Measurements from ENCODE around the gene ARHGEF40. TPM values are rescaled to one million over a fixed set of nuclear protein-coding genes. Genes with fewer than 3 reads are reported as not detected.
"Not testable (repeated sequence)": the region's sequence is repeated elsewhere in the genome, so short reads cannot be mapped to it uniquely, and the experiment has no call there.

The ARHGEF40 gene
- polyA plus RNA-seq, 4 donors, result 71.5 to 85.4 (median 78.9) TPM

DNA sequence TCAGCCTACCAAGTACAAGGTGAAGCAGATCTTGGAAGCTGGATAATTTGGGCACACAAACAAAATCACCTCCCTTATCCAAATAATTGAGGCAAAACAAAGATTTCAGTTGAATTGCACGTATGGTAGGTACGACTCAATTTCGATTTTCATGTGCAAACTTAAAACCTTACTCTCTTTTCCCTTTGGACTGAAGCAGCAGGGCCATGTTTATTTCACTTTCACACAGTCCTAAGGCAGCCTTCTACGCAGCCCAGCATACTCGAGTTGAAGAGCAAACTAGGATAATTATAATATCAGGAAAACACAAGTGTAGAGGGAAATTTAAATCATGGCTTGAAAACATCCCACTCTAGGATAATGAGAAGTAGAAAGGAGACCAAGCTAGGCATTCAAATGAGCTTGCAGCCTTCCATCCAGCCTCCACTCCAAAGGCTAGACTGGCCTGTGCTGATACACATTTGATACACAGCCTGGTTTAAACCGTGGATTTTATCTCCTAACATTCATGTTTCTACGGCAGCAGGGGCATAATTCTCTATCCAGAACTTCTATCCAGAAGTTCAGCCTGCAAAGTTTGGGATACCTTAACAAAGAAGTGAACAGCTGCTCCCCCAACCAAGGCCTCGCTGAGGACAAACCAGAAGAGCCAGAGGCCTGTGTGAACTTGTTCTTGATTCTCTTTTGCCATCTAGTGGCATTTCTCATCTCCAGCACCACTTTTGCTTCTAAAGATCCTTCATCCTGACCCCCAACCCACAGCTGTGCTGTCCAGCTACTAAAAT lies 30.3 kb upstream of the ARHGEF40 start:
- DNase-seq (ENCODE audit: low read depth in 4 of 4, low spot score in 3 of 4), result peak in 3 of 4 donors; percentile 55 to 66 (median 65)

- no peak for DNase-seq (ENCODE audit: low read depth in 4 of 4, low spot score in 3 of 4)
These were observed 29.7 kb upstream of the ARHGEF40 start for GRCh38 chr14:21040370-21040925.

DNA sequence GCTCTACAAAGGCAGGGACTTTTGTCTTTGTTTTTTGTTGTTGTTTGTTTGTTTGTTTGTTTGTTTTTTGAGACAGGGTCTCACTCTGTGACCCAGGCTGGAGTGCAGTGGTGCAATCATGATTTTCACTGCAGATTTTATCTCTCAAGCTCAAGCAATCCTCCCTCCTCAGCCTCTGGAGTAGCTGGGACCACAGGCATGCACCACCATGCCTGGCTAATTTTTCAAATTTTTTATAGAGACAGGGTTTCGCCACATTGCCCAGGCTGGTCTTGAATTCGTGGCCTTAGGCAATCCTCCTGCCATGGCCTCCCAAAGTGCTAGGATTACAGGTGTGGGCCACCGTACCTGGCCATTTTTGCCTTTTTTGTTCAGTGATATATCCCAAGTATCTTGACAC lies 29.2 kb upstream of the ARHGEF40 start:
- not testable (repeated sequence) for DNase-seq (ENCODE audit: low read depth in 4 of 4, low spot score in 3 of 4)

- no peak for DNase-seq (ENCODE audit: low read depth in 4 of 4, low spot score in 3 of 4)
These were observed 28.2 kb upstream of the ARHGEF40 start, which contains the start of gene RNASE7 for GRCh38 chr14:21041676-21042433. Gene RNASE7 (plus strand): TSS chr14:21042362. CDS start chr14:21042993, 631 bp downstream.

GRCh38 chr14:21042918-21043317 lies 27.2 kb upstream of the ARHGEF40 start:
- no peak for DNase-seq (ENCODE audit: low read depth in 4 of 4, low spot score in 3 of 4)

GRCh38 chr14:21043387-21043973 lies 26.6 kb upstream of the ARHGEF40 start:
- no peak for DNase-seq (ENCODE audit: low read depth in 4 of 4, low spot score in 3 of 4)

GRCh38 chr14:21043974-21044618 lies 26.0 kb upstream of the ARHGEF40 start:
- no peak for DNase-seq (ENCODE audit: low read depth in 4 of 4, low spot score in 3 of 4)

DNA sequence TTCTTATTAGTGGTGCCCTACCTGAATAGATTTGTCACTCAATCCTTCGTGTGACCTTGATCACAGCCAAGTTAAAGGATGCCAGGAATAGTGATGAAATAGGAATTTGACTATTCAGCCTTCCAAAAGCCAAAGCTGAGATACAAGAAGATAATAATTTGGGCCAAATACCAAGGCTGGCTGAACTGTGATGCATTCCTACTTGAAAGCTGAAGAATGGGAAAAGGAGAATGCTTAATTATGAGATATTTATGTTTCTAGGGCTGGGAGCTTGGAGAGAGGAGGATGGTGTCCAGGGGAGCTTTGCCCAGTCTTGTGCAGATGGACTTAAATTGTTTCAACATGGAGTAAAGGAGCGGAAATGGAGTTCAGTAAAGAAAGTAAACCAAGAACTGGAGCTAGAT lies 22.7 kb upstream of the ARHGEF40 start:
- DNase-seq (ENCODE audit: low read depth in 4 of 4, low spot score in 3 of 4), result no peak

GRCh38 chr14:21048638-21049037 lies 21.5 kb upstream of the ARHGEF40 start:
- DNase-seq (ENCODE audit: low read depth in 4 of 4, low spot score in 3 of 4), result no peak

- no peak for DNase-seq (ENCODE audit: low read depth in 4 of 4, low spot score in 3 of 4)
These were observed 20.8 kb upstream of the ARHGEF40 start for GRCh38 chr14:21049271-21049673.

- no peak for DNase-seq (ENCODE audit: low read depth in 4 of 4, low spot score in 3 of 4)
These were observed 19.5 kb upstream of the ARHGEF40 start for GRCh38 chr14:21050597-21050996.

DNA sequence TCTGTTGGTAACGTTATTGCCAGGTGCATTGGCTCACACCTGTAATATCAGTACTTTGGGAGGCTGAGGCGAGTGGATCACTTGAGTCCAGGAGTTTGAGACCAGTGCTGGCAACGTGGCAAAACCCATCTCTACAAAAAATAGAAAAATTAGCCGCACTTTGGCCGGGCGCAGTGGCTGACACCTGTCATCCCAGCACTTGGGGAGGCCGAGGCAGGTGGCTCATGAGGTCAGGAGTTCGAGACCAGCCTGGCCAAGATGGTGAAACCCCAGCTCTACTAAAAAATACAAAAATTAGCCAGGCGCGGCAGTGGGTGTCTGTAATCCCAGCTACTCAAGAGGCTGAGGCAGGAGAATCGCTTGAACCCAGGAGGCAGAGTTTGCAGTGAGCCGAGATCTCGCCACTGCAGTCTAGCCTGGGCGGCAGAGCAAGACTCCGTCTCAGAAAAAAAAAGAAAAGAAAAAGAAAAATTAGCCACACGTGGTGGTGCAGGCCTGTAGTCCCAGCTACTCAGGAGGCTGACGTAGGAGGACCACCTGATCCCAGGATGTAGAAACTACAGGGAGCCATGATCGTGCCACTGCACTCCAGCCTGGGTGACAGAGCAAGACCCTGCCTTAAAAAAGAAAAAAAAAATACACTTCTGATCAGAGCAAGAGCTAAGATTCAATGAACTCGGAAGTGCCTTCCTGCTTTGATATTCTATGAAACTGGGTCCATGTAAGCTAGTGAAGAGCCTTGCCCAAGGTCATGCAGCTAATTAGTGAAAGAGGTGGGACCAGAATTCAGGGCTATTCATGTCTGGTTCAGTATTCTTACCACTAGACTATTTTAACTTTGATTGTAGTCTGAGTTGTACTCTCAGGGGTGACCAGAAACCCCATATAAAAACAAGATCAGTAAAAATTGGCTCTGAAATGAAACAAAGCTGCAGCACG lies 16.7 kb upstream of the ARHGEF40 start:
- DNase-seq (ENCODE audit: low read depth in 4 of 4, low spot score in 3 of 4), result no peak

DNA sequence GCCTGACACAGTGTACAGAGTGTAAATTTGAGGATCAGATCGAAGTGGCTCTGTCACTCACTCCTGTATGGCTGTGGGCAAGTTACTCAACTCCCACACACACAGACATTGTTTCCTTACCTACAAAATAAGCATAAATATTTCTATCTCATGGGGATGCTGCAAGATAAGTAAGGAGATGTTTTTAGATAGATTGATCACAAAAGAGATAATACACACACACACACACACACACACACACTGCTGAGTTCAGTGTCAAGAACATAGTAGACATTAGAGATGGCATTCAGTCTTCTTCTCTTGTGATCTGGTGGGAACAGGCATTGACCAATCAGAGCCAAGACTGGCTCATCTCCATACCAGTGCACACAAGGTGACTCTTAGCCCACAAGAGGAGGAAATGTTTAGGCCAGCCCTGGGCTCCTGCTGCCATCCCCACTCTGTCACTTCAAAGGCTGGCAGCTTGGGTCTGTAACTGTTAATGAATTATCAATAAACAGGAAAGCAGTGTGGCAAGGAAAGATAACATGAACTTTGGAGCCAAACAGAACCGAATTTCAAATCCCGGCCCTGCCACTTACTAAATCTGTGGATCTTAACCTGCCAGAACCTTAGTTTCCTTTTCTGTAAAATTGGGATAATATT lies 15.9 kb upstream of the ARHGEF40 start:
- no peak for DNase-seq (ENCODE audit: low read depth in 4 of 4, low spot score in 3 of 4)

DNA sequence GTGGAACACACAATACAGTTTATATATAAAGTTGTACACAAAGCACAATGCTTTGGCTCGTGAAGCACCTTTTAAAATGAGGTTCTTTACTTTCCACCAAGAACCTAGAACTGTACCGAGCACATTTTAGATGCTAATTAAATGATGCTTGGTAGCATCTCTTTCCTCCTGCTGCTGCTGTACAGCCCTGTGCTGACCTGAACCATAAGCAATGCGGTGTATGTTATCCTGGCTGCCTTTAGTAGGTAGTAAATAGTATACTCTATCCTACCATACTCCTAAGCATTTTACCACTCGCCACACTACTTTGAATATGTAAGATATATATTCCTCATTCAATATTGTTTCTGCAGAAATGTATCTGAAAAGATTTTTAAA lies 15.3 kb upstream of the ARHGEF40 start:
- no peak for DNase-seq (ENCODE audit: low read depth in 4 of 4, low spot score in 3 of 4)

DNA sequence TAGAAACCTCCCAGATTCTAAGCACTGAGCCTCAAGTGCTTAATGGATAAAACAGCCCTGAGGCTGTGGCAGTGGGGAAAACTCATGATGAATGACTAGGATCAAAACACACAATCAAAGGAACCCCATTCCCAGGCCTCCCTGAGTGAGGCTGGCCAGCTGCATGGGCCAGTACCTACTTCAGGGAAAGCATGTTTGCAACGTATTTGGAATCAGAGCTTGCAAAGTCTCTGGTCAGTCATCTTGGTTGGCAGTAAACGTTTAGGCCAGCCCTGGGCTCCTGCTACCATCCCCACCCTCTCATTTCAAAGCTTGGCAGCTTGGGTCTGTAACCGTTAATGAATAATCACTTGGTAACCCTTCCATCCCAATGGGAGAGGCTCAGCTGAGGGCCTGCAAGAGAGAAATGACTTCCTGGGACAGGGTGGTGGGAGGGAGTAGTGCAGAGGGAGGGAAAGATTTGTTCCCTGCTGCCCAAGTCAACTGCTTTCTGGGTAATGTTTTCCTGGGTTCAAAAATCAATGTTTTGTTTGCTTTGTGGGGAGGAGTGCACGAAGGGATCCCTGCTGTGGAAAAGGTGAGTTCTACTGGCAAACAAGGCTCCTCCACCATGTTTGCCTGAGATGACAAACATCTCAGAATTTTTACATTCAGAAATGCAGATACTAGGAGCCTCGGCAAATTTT lies 14.5 kb upstream of the ARHGEF40 start:
- no peak for DNase-seq (ENCODE audit: low read depth in 4 of 4, low spot score in 3 of 4)

- no peak for DNase-seq (ENCODE audit: low read depth in 4 of 4, low spot score in 3 of 4)
These were observed 13.5 kb upstream of the ARHGEF40 start for GRCh38 chr14:21056520-21057163.

- DNase-seq (ENCODE audit: low read depth in 4 of 4, low spot score in 3 of 4), result no peak
These were observed 12.1 kb upstream of the ARHGEF40 start, which contains the start of gene RNASE8 for GRCh38 chr14:21057803-21058675. Gene RNASE8 (plus strand): TSS chr14:21057822. CDS start chr14:21057893, 71 bp downstream.

Data from right renal pelvis (tissue), 4 donors.